Diencephalon (tissue), 1 donor: ENCODE results near the gene MEGF6. TPM values are rescaled to one million over a fixed set of nuclear protein-coding genes. Genes with fewer than 3 reads are reported as not detected.

ENCODE experiments used
- small RNA-seq: library from RNA; depleted of rRNA; stranded (forward); fragments of <200 nt; gene quantifications from one replicate; pipeline ENCODE3, GENCODE V24; 2014
- total RNA-seq: library from RNA; depleted of rRNA; stranded (reverse); fragments of >200 nt; gene quantifications from one replicate; pipeline ENCODE4 v1.2.3, GENCODE V29; 2014

MEGF6 gene
- 5.8 TPM for total RNA-seq

GRCh38 chr1:3611170-3612019 is at the start of gene MEGF6:
Gene MEGF6 (minus strand): TSS chr1:3611508. CDS start chr1:3611268, 240 bp downstream.

GRCh38 chr1:3651930-3652547 is 40.7 kb upstream of the MEGF6 start, which contains the start of gene TP73:
Gene TP73 (plus strand): TSS chr1:3652516. CDS start chr1:3682366, 29,850 bp downstream.

DNA sequence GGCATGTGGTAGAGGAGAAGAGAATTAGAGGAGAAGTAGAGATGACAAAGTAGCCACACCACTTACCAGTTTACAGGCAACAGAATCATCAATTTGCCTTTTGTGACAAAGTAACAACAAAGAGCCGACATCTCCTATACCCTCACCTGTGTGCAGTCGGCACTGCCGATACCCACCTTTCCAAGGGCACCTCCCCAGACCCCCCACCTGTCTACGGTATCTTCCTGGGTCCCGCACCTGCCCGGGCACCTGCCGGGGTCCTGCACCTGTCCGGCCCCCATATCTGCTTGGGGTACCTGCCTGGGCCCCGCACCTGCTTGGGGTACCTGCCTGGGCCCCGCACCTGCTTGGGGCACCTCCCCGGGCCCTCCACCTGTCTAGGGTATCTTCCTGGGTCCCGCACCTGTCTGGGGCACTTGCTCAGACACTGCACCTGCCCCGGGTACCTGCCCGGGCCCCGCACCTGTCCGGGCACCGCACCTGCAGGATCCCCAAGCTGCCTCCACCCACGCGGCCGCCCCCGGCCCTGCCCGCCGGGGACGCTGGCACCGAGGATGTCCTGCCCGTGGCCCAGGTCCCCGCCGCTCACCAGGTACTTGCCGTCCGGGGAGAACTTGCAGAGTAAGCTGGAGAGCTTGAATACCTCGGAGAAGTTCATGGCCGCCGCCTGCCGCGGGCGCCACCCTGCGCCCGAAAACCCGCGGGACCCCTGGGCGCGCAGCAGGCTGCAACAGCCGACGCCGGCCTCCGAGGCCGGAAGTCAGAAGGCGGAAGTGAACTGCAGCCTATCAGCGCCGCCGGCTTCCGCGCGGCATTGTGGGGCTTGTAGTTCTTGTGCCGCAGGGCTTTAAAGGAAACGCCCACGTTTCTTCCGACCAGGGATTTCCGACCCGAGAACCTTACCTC is 38.3 kb upstream of the MEGF6 start, which contains the start of gene WRAP73:
WRAP73 (minus strand) TSS at position 762 of the 906 bp plus-strand sequence; CDS start at position 658, 104 bp downstream.

DNA sequence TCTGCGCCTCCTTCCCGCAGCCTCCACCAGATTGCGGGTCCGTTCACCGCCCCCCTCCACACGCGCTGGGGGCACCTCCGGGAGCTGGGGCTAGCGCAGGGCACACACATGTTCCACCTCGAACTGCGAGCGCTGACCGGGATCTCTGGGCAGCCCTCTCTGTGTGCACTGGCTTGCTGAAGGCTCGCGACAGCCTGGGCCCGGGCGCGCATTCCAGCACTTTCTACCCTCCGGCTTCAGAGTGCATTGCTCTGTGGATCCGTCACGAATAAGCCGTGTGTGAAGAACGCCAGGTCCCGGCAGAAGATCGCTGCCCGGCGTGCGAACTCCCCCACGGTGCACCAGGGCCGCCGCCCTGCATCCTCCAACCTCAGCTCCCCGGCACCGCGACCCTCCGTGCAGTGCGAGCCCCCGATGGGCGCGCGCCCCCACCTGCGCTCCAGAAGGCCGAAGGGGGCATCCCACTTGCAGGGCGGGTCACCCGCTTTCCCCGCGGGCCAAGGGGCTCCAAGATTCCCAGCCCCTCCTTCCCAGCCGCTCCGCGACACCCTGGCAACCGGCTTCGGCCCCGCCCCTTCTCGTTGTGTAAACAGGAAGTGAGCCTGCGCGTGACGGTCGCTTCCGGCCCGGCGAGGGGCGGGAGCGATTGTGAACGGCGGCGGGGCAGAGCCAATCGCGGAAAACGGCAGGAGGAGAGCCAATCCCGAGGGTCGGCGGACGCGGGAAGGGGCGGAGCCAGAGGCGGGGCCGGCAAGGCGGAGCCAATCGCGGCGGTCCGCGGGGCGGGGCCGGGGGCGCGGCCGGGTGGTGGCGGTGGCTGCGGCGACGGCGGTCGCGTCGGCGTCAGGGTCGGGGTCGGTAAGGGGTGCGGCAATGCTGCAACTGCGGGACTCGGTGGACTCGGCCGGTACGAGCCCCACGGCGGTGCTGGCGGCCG is 13.2 kb upstream of the MEGF6 start, which contains the start of gene TPRG1L:
TPRG1L (plus strand) TSS at position 816 of the 937 bp plus-strand sequence; CDS start at position 874, 58 bp downstream.

GRCh38 chr1:3453891-3454810 is 157.2 kb downstream of the MEGF6 start, which contains the start of gene ARHGEF16:
Gene ARHGEF16 (plus strand): TSS chr1:3454665. CDS start chr1:3463085, 8,420 bp downstream.

Small RNA genes lying within 50 kb of the gene (small RNA-seq; reads per million reads assigned to genes)
- not detected for gene MIR551A

Other genes with a start within 250 kb of the MEGF6 start
- 2.5 TPM for gene ARHGEF16, start 156.8 kb downstream of the MEGF6 start, total RNA-seq
- 40.4 TPM for gene TPRG1L, start 13.5 kb upstream of the MEGF6 start, total RNA-seq
- gene WRAP73, start 38.6 kb upstream of the MEGF6 start, total RNA-seq: 11.1 TPM
- 0.92 TPM for gene TP73, start 41.0 kb upstream of the MEGF6 start, total RNA-seq
- gene CCDC27, start 140.9 kb upstream of the MEGF6 start, total RNA-seq: not detected
- gene SMIM1, start 161.2 kb upstream of the MEGF6 start, total RNA-seq: 0.92 TPM
- 32.1 TPM for gene LRRC47, start 185.0 kb upstream of the MEGF6 start, total RNA-seq
- 24.9 TPM for gene CEP104, start 245.7 kb upstream of the MEGF6 start, total RNA-seq
- gene DFFB, start 246.0 kb upstream of the MEGF6 start, total RNA-seq: 6.5 TPM